WTC11 (cell line): ENCODE data around the gene LRMDA. TPM values are rescaled to one million over a fixed set of nuclear protein-coding genes. Genes with fewer than 3 reads are reported as not detected.
A peak's percentile ranks its signal among the peaks of the same experiment; 100 is the strongest.

Source experiments
- ATAC-seq: fragments of 200-7000 bp; cut with Tn5 transposase; 2 replicates; pipeline ENCODE4 v1.10.0; 2021; ENCODE audit warnings: mild to moderate bottlenecking, moderate library complexity
- CTCF ChIA-PET: fragments of 300-600 bp; sonication (Branson Sonifier 250); formaldehyde crosslinking; loops from one replicate; lab custom pipeline; 2021; ENCODE audit warnings: antibody characterized with exemption; lab: Charles Lee
- POLR2A ChIA-PET: fragments of 350-600 bp; sonication (Branson Sonifier 250); formaldehyde crosslinking; loops from one replicate; lab custom pipeline; 2021; ENCODE audit warnings: antibody characterized with exemption; lab: Charles Lee
- DNase-seq: peaks from one replicate; pipeline ENCODE4 v3.0.0; 2021; ENCODE audit warnings: low spot score
- H3K27ac Mint-ChIP-seq: 2 replicates; pipeline ENCODE4 v1.8.0; 2021; ENCODE audit warnings: mixed read lengths
- H3K27me3 Mint-ChIP-seq: 2 replicates; pipeline ENCODE4 v1.8.0; 2021; ENCODE audit warnings: low read depth, mild to moderate bottlenecking, moderate library complexity, mixed read lengths
- H3K36me3 Mint-ChIP-seq: 2 replicates; pipeline ENCODE4 v1.8.0; 2021; ENCODE audit warnings: mixed read lengths
- H3K4me1 Mint-ChIP-seq: 2 replicates; pipeline ENCODE4 v1.8.0; 2022; ENCODE audit warnings: mixed read lengths
- H3K4me3 Mint-ChIP-seq: 2 replicates; pipeline ENCODE4 v1.8.0; 2021; ENCODE audit warnings: mild to moderate bottlenecking, moderate library complexity, mixed read lengths
- H3K9me3 Mint-ChIP-seq: 2 replicates; pipeline ENCODE4 v1.8.0; 2021; ENCODE audit warnings: mixed read lengths
- CREB1 ChIP-seq: sonication (generic); formaldehyde crosslinking; IDR thresholded peaks from 2 replicates; pipeline ENCODE4 v1.8.0; 2023; ENCODE audit warnings: mild to moderate bottlenecking, missing genetic modification reagents
- ELF4 ChIP-seq: sonication (generic); formaldehyde crosslinking; IDR thresholded peaks from 2 replicates; pipeline ENCODE4 v1.8.1; 2022; ENCODE audit warnings: low read depth, mild to moderate bottlenecking, moderate library complexity, missing genetic modification reagents
- ETV6 ChIP-seq: sonication (generic); formaldehyde crosslinking; IDR thresholded peaks from 2 replicates; pipeline ENCODE4 v1.8.1; 2022; ENCODE audit warnings: mild to moderate bottlenecking, missing genetic modification reagents
- FOXP1 ChIP-seq: sonication (generic); formaldehyde crosslinking; IDR thresholded peaks from 2 replicates; pipeline ENCODE4 v1.8.0; 2022; ENCODE audit warnings: missing genetic modification reagents, mild to moderate bottlenecking, moderate library complexity, borderline replicate concordance
- GABPB1 ChIP-seq: sonication (generic); formaldehyde crosslinking; IDR thresholded peaks from 2 replicates; pipeline ENCODE4 v1.8.1; 2023; ENCODE audit warnings: mild to moderate bottlenecking, missing genetic modification reagents
- GTF2I ChIP-seq: fragments of 250-450 bp; sonication (Bioruptor Pico); conservative IDR thresholded peaks from 2 replicates; pipeline ENCODE4 v1.4.0; 2021; ENCODE audit warnings: mild to moderate bottlenecking
- JAZF1 ChIP-seq: fragments of 250-450 bp; sonication (Bioruptor Pico); IDR thresholded peaks from 2 replicates; pipeline ENCODE4 v1.9.0; 2021; ENCODE audit warnings: moderate library complexity, mild to moderate bottlenecking, inconsistent platforms
- MXD4 ChIP-seq: fragments of 250-450 bp; sonication (Bioruptor Pico); IDR thresholded peaks from 2 replicates; pipeline ENCODE4 v1.8.0; 2021; ENCODE audit warnings: mild to moderate bottlenecking, moderate library complexity, borderline replicate concordance
- NR2C2 ChIP-seq: sonication (generic); formaldehyde crosslinking; IDR thresholded peaks from 2 replicates; pipeline ENCODE4 v1.8.0; 2022; ENCODE audit warnings: mild to moderate bottlenecking, missing genetic modification reagents
- SMAD4 ChIP-seq: sonication (generic); formaldehyde crosslinking; IDR thresholded peaks from 2 replicates; pipeline ENCODE4 v1.8.0; 2022; ENCODE audit warnings: mild to moderate bottlenecking, missing genetic modification reagents
- SOX15 ChIP-seq: fragments of 250-450 bp; sonication (Bioruptor Pico); IDR thresholded peaks from 2 replicates; pipeline ENCODE4 v1.9.0; 2021; ENCODE audit warnings: mild to moderate bottlenecking
- USF1 ChIP-seq: sonication (generic); formaldehyde crosslinking; IDR thresholded peaks from 2 replicates; pipeline ENCODE4 v1.8.0; 2022; ENCODE audit warnings: mild to moderate bottlenecking, missing genetic modification reagents
- USF2 ChIP-seq: sonication (generic); formaldehyde crosslinking; IDR thresholded peaks from 2 replicates; pipeline ENCODE4 v1.8.1; 2023; ENCODE audit warnings: mild to moderate bottlenecking, missing genetic modification reagents, moderate library complexity
- ZNF232 ChIP-seq: sonication (generic); formaldehyde crosslinking; IDR thresholded peaks from 2 replicates; pipeline ENCODE4 v1.8.0; 2022; ENCODE audit warnings: mild to moderate bottlenecking, missing genetic modification reagents
- ZNF416 ChIP-seq: fragments of 250-450 bp; sonication (Bioruptor Pico); IDR thresholded peaks from 2 replicates; pipeline ENCODE4 v1.9.0; 2021; ENCODE audit warnings: mild to moderate bottlenecking, inconsistent platforms
- total RNA-seq: library from RNA; stranded (reverse); gene quantifications from 3 replicates; pipeline ENCODE4 v1.2.3, GENCODE V29; 2021
- TF ChIP-seq, protein P1 (sequence below): sonication (generic); formaldehyde crosslinking; IDR thresholded peaks from 2 replicates; pipeline ENCODE4 v1.8.1; 2023; ENCODE audit warnings: mild to moderate bottlenecking, missing genetic modification reagents
- TF ChIP-seq, protein P2 (sequence below): sonication (generic); formaldehyde crosslinking; IDR thresholded peaks from 2 replicates; pipeline ENCODE4 v1.8.0; 2023; ENCODE audit warnings: missing genetic modification reagents, mild to moderate bottlenecking, borderline replicate concordance

Gene LRMDA
- total RNA-seq, 1 experiment from 2014 or later, result 0.92 TPM

- ChIA-PET CTCF (interaction anchor here (0.6 to 1.6 kb wide), 3 partner anchors 12 to 113 kb away, joined by 3 to 5 read pairs (median 3); no protein-coding TSS in a partner anchor), POLR2A (interaction anchor here (1.3 kb wide), 1 partner anchor 10 kb away, joined by 3 read pairs; no protein-coding TSS in a partner anchor)
- peaks cover 60% of the 10 kb centered on the region for H3K9me3 Mint-ChIP-seq
- peaks cover 64% of the 10 kb centered on the region for H3K36me3 Mint-ChIP-seq
- peaks cover 31% of the 10 kb centered on the region for H3K4me1 Mint-ChIP-seq
- no peak for DNase-seq
- peaks cover 2% of the 10 kb centered on the region; the same call in 1 of the 2 replicates for H3K27me3 Mint-ChIP-seq
- H3K4me3 Mint-ChIP-seq, result no peak overlapping the region
- no peak for TF ChIP-seq MXD4 (CRISPR knock-in tag)
- TF ChIP-seq ZNF232 (CRISPR knock-in tag), result no peak
- TF ChIP-seq, protein P1, sequence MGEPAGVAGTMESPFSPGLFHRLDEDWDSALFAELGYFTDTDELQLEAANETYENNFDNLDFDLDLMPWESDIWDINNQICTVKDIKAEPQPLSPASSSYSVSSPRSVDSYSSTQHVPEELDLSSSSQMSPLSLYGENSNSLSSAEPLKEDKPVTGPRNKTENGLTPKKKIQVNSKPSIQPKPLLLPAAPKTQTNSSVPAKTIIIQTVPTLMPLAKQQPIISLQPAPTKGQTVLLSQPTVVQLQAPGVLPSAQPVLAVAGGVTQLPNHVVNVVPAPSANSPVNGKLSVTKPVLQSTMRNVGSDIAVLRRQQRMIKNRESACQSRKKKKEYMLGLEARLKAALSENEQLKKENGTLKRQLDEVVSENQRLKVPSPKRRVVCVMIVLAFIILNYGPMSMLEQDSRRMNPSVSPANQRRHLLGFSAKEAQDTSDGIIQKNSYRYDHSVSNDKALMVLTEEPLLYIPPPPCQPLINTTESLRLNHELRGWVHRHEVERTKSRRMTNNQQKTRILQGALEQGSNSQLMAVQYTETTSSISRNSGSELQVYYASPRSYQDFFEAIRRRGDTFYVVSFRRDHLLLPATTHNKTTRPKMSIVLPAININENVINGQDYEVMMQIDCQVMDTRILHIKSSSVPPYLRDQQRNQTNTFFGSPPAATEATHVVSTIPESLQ, result no peak
- TF ChIP-seq JAZF1 (CRISPR knock-in tag), result no peak
- no peak for TF ChIP-seq FOXP1 (CRISPR knock-in tag)
- TF ChIP-seq USF2, result peak; percentile 15; the same call in 1 of the 2 replicates
- TF ChIP-seq GTF2I, result no peak
- TF ChIP-seq ZNF416, result no peak
- 0 out of 2 replicates have a peak, but pooled peaks have one; percentile 27 for TF ChIP-seq ETV6 (CRISPR knock-in tag)
- no peak for TF ChIP-seq SOX15 (CRISPR knock-in tag)
- peak; percentile 85 for ATAC-seq
- peak overlapping the region; percentile 97 for H3K27ac Mint-ChIP-seq
These were observed 718.2 kb downstream of the LRMDA start for GRCh38 chr10:76149602-76150138.

GRCh38 chr10:76150139-76150875, 718.9 kb downstream of the LRMDA start:
- ChIA-PET POLR2A (interaction anchor here (1.3 kb wide), 1 partner anchor 11 kb away, joined by 3 read pairs; no protein-coding TSS in a partner anchor), CTCF (interaction anchor here (0.6 to 1.6 kb wide), 3 partner anchors 11 to 63 kb away, joined by 3 to 5 read pairs (median 3); no protein-coding TSS in a partner anchor)
- TF ChIP-seq GABPB1 (CRISPR knock-in tag), result peak; percentile 73; the same call in 1 of the 2 replicates
- TF ChIP-seq, protein P1, result no peak
- peaks cover 37% of the 10 kb centered on the region for H3K4me1 Mint-ChIP-seq
- DNase-seq (peak; percentile 15), ATAC-seq (peak; percentile 49)
- H3K27ac Mint-ChIP-seq, result peak overlapping the region; percentile 97
- peaks cover 2% of the 10 kb centered on the region; the same call in 1 of the 2 replicates for H3K27me3 Mint-ChIP-seq
- peaks cover 56% of the 10 kb centered on the region for H3K9me3 Mint-ChIP-seq
- no peak overlapping the region for H3K4me3 Mint-ChIP-seq
- H3K36me3 Mint-ChIP-seq, result peaks cover 63% of the 10 kb centered on the region

DNA sequence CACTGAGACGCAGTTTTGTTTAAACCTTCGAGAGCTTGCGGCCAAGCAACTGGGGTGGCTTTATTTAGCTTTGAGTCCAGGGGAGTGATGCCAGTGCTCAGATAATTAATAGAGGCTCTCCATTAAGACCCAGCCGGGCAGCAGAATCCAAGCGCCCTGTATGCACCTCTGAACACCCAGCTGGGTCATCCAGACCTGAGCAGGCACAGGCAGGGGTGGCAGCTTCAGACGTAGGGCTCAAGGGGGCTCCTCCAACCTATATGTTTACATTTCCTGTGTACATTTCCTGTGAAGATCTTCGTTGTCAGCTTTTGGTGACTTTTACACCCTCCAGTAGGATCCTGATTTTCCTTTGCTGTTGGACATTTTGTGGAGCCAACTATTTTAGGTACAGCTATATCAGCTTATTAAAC, 719.5 kb downstream of the LRMDA start:
- ATAC-seq, result no peak; the same call in 1 of the 2 replicates
- peak; percentile 22; the same call in 1 of the 2 replicates for TF ChIP-seq GABPB1 (CRISPR knock-in tag)
- no peak for TF ChIP-seq CREB1 (CRISPR knock-in tag)
- TF ChIP-seq, all 79 proteins: peak for 1
- H3K27ac Mint-ChIP-seq, result peak overlapping the region; percentile 97
- no peak overlapping the region for H3K4me3 Mint-ChIP-seq
- peaks cover 57% of the 10 kb centered on the region for H3K36me3 Mint-ChIP-seq
- ChIA-PET CTCF (interaction anchor here (1.1 to 1.6 kb wide), 2 partner anchors 11 to 64 kb away, joined by 3 to 5 read pairs; no protein-coding TSS in a partner anchor), POLR2A (no interaction called here)
- H3K4me1 Mint-ChIP-seq, result peaks cover 43% of the 10 kb centered on the region
- DNase-seq, result no peak
- peaks cover 2% of the 10 kb centered on the region; the same call in 1 of the 2 replicates for H3K27me3 Mint-ChIP-seq
- H3K9me3 Mint-ChIP-seq, result peaks cover 53% of the 10 kb centered on the region

DNA sequence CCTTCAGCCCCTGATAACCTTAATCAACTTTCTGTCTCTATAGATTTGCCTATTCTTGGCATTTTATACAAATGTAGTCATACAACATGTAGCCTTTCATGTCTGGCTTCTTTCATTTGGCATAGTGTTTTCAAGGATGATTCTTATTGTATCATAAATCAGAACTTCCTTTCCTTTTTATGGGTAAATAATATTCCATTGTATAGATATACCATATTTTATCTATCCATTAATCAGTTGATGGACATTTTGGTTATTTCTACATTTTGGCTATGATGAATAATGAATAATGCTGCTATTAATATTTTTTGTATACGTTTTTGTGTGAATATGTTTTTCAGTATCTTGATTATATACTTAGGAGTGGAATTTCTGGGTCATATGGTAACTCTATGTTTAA, 720.8 kb downstream of the LRMDA start:
- ChIA-PET CTCF (no interaction called here), POLR2A (no interaction called here)
- peaks cover 2% of the 10 kb centered on the region; the same call in 1 of the 2 replicates for H3K27me3 Mint-ChIP-seq
- ATAC-seq (no peak), DNase-seq (no peak)
- H3K9me3 Mint-ChIP-seq, result peaks cover 48% of the 10 kb centered on the region
- H3K27ac Mint-ChIP-seq, result no peak overlapping the region
- H3K36me3 Mint-ChIP-seq, result peaks cover 50% of the 10 kb centered on the region
- no peak overlapping the region for H3K4me3 Mint-ChIP-seq
- peaks cover 54% of the 10 kb centered on the region for H3K4me1 Mint-ChIP-seq
- no peak for TF ChIP-seq NR2C2
- TF ChIP-seq ETV6 (CRISPR knock-in tag), result no peak
- TF ChIP-seq USF1 (CRISPR knock-in tag), result no peak
- TF ChIP-seq SMAD4, result no peak
- TF ChIP-seq, protein P2, sequence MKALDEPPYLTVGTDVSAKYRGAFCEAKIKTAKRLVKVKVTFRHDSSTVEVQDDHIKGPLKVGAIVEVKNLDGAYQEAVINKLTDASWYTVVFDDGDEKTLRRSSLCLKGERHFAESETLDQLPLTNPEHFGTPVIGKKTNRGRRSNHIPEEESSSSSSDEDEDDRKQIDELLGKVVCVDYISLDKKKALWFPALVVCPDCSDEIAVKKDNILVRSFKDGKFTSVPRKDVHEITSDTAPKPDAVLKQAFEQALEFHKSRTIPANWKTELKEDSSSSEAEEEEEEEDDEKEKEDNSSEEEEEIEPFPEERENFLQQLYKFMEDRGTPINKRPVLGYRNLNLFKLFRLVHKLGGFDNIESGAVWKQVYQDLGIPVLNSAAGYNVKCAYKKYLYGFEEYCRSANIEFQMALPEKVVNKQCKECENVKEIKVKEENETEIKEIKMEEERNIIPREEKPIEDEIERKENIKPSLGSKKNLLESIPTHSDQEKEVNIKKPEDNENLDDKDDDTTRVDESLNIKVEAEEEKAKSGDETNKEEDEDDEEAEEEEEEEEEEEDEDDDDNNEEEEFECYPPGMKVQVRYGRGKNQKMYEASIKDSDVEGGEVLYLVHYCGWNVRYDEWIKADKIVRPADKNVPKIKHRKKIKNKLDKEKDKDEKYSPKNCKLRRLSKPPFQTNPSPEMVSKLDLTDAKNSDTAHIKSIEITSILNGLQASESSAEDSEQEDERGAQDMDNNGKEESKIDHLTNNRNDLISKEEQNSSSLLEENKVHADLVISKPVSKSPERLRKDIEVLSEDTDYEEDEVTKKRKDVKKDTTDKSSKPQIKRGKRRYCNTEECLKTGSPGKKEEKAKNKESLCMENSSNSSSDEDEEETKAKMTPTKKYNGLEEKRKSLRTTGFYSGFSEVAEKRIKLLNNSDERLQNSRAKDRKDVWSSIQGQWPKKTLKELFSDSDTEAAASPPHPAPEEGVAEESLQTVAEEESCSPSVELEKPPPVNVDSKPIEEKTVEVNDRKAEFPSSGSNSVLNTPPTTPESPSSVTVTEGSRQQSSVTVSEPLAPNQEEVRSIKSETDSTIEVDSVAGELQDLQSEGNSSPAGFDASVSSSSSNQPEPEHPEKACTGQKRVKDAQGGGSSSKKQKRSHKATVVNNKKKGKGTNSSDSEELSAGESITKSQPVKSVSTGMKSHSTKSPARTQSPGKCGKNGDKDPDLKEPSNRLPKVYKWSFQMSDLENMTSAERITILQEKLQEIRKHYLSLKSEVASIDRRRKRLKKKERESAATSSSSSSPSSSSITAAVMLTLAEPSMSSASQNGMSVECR (CRISPR knock-in tag), result no peak
- no peak for TF ChIP-seq ELF4 (CRISPR knock-in tag)
